Inferior parietal cortex (tissue), 1 donor: ENCODE measurements around the gene SARDH.
"Not testable (repeated sequence)": the region's sequence is repeated elsewhere in the genome, so short reads cannot be mapped to it uniquely, and the experiment has no call there.

Experiments
- DNase-seq: peaks from one replicate; pipeline ENCODE4 v3.0.0-alpha.2; 2016; ENCODE audit errors: extremely low spot score

Gene SARDH

GRCh38 chr9:133685653-133686609, 52.2 kb downstream of the SARDH start:
- no peak for DNase-seq

DNA sequence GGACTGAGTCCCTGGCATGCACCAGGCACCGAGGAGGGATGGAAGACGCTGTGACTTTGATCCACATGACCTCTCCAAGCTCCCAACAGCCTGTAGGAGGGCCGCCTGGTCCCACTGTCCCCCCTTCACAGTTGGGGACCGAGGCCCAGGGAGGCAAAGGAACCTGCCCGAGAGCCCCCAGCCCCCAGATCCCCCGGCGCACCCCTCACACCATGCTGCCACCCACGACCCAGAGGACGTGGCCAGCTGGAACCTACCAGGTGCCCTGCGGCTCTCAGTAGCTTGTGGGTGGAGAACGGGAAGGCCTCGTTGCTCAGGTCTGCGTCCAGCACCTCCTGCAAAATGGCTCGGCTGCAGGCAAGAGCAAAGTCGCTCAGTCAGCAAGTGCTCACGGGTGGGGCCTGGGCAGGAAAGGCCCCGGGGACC, 53.2 kb downstream of the SARDH start:
- DNase-seq: no peak

- DNase-seq: peak; percentile 40
These were observed 53.8 kb downstream of the SARDH start for GRCh38 chr9:133684121-133684935.

DNA sequence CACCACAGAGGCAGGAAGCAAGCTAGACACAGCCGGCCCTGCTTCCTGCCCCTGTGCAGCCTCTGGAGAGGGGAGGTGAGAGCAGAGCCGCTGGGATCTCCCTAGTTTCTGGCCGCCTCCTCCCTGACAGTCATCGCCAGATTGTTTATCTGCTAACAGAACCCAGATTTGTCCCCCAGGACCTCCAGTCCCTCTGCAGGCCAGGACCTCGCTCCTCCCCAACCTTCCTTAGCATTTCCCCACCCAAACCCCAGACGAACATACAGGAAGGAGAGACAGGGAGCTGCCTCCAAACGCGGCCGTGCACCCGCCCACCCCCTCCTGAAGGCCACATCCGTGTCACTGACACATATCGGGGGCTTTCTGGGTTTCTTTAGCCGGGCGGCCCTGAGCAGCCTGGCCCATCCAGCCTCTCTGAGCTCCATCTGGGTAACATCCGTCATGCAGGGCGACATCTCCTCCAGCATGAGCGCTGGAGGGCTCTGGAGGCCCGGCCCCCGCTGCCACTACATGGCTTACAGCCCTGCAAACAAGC, 54.5 kb downstream of the SARDH start:
- DNase-seq: no peak

DNA sequence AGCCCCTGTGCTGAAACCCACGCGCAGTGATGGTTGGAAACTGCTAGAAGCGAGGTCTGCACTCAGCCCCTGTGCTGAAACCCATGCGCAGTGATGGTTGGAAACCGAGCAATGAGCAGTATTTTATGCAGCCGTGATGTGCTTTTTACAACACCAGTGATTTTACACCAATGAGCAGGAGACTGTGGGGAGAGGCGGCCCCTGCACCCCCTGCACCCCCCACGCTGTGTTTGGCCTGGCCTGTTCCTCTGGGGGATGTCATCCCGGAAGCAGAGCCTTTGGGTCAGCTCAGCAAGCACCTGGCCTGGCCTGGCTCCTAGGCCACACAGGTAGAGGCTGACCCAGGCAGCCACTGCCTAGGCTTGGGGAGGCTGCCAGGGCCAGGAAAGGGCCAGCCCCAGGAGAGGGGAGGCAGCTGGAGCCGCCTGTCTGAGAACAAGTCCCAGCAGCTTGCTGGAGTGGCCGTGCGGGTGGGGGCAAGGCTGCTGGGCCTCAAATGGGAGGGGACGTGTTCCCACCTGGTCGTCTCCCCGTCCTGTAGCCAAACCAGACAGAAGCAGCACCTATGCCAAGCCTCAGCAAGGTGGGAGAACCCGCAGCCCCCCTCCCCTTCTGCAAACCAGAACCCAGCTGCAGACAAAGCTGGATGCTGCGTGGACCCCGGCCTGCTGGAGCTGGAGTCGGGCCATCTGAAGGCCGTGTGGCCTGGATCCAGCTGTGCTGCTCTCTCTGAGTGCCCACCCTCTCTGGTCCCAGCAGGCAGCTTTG, 55.1 kb downstream of the SARDH start:
- no peak for DNase-seq

DNA sequence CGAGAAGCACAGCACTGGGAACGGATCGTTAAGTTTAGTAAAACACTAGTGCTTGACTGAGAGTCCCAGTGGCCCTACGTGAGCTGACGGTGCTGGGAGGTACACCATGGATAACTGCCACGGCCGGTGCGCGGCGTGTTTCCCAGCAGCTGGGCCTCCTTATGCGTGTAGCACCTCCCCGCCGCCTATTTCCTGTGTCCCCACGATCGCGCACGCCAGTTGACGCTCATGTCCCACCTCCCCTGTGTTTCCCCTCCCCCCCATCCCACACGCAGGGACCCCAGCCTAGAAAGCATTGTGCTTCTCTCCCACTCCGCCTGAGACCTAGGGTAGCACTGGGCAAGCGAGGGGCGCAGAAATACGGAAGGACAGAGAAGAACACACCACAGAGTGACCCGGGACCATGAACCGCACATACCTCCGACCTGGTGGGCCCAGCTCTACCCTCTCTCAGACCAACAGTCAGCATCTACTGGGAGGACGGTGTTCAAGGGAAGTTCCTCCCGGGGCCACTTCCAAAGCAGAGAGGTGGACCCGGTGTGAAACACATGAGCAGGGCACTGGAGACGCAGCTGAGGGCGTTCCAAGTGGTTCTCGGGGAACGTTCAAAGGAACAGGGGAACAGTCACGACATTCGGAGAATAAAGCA, 56.4 kb downstream of the SARDH start:
- DNase-seq: no peak

DNA sequence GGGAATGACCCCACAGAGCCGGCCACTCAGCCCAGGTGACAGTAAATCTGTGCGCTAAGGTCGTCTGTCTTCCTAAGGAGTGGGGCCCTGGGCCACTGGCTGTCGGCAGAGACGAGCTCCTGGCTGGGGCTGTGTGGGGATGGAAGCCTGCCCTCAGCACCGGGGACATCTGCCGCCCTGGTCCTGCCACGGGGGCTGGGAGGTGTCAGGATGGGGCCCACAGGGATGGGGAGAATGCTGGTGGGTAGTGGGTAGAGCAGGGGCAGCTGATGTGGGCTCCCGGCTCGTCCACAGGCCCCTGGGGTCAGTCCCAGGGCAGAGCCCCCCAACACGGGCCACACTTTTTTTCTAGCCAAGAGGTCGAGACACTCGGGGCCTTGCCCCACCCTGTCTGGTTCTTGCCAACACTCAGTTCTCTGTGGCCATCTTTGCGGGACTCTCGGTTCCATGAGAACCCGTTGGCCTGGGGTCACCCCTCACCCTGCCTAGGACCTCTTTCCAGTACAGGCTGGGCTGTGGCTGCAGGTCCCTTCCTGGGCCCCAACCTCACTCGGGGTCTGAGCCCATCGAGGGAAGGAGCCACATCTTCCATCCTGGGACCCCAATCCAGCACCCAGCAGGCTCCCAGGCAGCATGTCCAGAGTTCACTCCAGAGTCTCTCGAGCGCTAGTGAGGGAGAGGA, 57.0 kb downstream of the SARDH start:
- no peak for DNase-seq

- no peak for DNase-seq
These were observed 57.7 kb downstream of the SARDH start for GRCh38 chr9:133680250-133680975.

DNA sequence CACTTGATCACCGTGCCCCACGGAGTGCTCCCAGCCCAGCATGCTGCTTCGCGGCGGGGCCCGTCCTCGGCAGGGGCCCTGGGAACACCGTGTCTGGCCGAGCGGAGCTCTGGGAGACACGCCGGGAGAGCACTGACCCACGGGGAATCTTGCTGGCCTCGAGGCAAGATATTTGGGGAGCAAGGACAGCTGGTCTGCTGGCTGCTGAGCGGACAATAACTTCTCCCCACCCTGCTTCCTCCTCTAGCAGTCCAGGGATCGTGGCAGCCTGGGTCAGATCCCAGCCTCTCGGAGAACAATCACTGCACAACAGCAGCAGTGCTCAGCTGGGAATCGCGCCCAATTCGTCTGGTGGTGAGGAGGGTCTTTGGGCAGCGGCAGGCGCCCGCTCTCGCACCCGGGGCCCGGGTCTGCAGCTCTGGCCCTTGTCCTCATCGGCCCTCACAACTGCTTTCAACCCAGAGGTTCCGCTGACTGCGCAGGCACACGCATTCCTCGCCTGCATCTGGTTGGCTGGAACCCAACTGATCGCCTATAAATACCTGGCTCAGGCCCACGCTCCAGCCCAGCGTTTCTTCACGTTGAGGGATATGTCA, 58.6 kb downstream of the SARDH start:
- DNase-seq: no peak

GRCh38 chr9:133679056-133679455, 59.1 kb downstream of the SARDH start:
- no peak for DNase-seq

- no peak for DNase-seq
These were observed 60.8 kb downstream of the SARDH start for GRCh38 chr9:133677126-133678010.

- no peak for DNase-seq
These were observed 61.7 kb downstream of the SARDH start for GRCh38 chr9:133676450-133676849.

- not testable (repeated sequence) for DNase-seq
These were observed 62.4 kb downstream of the SARDH start for GRCh38 chr9:133675796-133676195.

DNA sequence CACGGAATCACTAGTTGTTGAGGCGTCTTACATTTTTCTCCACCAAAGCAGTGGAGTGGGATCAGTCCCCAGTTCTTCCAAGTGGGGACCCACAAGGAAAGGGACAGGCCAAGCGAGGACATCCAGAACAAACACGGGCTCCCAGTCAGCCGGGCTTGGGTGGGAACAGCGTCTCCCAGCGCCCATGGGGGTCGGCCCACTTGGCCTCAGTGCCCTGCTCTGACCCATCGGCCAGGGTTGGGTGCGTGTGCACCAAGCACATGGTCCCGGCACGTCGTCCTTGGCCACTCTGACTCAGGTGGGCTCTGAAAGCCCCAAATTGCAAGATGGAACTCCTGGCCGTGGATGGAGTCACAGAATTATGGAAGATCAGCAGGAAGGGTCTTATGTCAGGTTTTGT, 64.1 kb downstream of the SARDH start:
- DNase-seq: no peak

- DNase-seq: no peak
These were observed 64.9 kb downstream of the SARDH start for GRCh38 chr9:133673258-133673655.

DNA sequence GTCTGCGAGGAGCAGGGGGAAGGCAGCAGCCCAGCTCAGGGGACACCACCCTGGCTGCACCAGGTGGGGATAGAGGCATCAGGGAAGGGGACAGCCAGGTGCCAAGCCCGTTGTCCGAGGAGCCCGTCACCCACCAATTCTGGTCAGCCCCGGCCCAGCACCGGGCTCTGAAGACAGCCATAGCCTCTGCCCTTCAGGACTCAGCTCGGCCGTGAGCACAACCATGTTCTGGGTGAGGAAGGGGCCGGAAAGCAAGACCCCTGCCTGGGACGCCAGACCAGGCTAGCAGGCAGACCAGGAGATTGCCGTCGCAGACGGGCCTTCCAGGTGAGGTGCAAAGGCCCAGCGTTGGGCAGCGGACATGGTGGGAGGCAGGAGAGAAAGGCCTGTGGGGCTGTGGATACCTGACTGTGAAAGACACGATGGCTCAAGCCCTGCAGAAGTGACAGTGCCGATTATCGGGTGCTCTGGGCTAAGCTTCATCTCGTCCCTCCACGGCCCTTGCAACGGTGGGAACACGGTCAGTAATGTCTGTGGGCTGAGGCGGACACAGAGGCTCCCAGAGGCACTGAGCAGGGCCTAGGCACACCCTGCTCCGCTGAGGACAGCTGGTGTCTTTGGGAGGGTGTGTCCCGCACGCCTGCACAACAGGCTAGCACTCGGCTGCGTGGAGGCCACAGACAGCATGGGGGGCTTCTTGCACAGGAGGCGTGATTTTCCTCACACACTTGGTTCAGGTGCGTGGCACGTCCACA, 65.5 kb downstream of the SARDH start:
- no peak for DNase-seq

DNA sequence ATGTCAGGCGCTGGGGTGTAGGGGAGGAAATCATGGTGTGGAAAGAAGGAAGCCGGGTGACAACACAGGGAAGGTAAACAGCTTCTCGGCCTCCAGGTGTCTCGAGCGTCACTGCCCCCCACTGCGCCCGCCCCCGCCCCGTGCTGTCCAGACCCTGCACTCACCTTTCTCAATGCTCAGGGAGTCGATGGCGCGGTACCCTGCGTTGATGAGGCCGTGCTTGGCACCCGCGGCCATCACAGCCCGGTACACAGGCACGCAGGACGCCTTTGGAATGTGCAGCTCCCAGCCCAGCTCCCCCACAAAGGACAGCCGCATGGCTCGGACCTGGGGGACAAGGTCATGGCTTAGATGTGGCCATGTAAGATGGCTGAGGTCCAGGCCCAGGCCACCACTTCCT, 66.8 kb downstream of the SARDH start:
- DNase-seq: no peak

DNA sequence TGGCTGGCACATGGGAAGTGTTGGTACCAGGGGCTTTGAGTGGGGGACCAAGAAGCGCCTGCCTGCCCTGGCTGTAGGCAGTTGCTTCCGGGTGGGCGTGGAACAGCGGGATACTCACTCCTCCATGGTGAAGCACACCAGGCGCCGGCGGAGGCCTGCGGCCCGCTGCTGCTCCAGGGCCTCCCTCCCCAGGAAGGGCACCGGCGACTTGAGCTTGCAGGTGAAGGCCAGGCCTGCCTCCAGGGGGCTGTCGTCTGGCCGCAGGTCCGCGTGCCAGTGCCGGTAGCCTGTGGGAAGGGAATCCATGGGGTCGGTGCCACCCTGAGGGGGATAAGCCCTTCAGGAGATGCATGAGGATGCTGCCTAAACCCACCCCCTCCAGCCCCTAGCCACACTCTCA, 67.7 kb downstream of the SARDH start:
- no peak for DNase-seq
